ENCODE measurements around the gene FTO.

FTO gene

DNA sequence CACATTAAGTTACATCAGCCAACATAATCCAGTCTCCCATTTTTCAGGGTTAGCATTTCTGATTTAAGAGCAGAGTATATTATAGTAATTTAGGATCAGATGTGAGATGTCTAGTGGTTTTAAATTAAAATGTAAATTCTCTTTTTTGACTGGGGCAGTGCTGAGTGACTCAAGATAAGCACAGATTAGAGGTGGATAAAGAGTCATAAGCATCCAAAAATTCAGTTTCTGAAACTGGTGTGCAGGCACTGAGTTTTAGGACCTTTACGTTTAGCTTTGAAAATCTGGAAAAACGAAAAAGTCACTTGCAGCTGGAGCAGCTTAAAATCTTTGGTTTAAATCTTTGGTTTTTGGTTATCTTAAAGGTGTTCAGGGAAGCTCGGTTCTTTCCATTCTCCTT lies 190.7 kb downstream of the FTO start:
- H3K4me3 ChIP-seq (ENCODE audit: low read length), result no peak overlapping the region
- H3K9me3 ChIP-seq (ENCODE audit: control insufficient read depth, insufficient read depth, low read length), result no peaks in the 10 kb centered on the region
- no peak overlapping the region for H3K27ac ChIP-seq (ENCODE audit: low read length)
- DNase-seq (ENCODE audit: low read depth, low spot score), result no peak
- no peaks in the 10 kb centered on the region for H3K36me3 ChIP-seq (ENCODE audit: control insufficient read depth, insufficient read depth, low read length)
- H3K4me1 ChIP-seq (ENCODE audit: control insufficient read depth, insufficient read depth, low read length), result no peaks in the 10 kb centered on the region
- no peaks in the 10 kb centered on the region for H3K27me3 ChIP-seq (ENCODE audit: control insufficient read depth, insufficient read depth, low read length)
- no CpG with 5 or more reads among the region's 3 CpGs for WGBS (ENCODE audit: insufficient coverage, insufficient read length)

DNA sequence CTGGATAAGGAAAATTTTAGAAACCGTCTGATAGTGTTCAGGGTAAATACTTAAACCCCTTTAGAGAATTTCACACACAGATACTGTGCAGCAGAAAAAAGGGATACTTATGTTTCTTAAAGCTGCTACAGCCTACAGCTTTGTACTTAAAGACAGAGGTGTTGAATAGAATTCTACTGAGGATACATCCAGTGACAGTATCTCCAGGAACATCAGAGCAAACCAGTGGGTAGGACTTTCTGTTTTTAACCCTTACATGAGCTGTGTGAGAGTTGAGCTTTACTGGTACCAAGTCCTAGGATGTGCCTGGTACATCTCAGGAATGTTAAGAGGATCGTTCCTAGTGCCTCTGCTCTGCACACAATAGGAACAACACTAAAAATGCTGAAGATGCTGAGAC lies 191.5 kb downstream of the FTO start:
- no CpG with 5 or more reads among the region's 2 CpGs for WGBS (ENCODE audit: insufficient coverage, insufficient read length)
- Histone ChIP-seq H3K9me3 (ENCODE audit: control insufficient read depth, insufficient read depth, low read length) (no peaks in the 10 kb centered on the region), H3K27me3 (ENCODE audit: control insufficient read depth, insufficient read depth, low read length) (no peaks in the 10 kb centered on the region), H3K27ac (ENCODE audit: low read length) (no peak overlapping the region), H3K4me3 (ENCODE audit: low read length) (no peak overlapping the region), H3K36me3 (ENCODE audit: control insufficient read depth, insufficient read depth, low read length) (no peaks in the 10 kb centered on the region), H3K4me1 (ENCODE audit: control insufficient read depth, insufficient read depth, low read length) (no peaks in the 10 kb centered on the region)
- no peak for DNase-seq (ENCODE audit: low read depth, low spot score)

DNA sequence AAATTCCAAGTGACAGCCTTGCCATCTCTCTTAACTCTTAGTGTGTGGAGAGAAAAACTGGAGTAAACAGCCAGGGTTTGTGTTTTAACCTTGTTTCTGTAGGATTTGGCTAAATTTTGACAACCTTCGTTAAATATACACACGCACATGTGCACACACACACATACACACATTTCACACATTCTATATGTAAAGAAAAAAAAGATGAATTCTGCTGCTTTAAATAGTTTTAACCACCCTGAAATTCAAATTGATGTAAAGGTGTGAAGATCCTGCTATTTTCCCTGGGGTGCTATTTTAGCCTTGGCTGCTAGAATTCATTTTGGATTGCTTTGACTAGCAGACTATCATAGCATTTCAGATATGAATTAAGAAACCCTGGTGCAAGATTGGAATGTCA lies 191.9 kb downstream of the FTO start:
- no peaks in the 10 kb centered on the region for H3K36me3 ChIP-seq (ENCODE audit: control insufficient read depth, insufficient read depth, low read length)
- no CpG with 5 or more reads among the region's 2 CpGs for WGBS (ENCODE audit: insufficient coverage, insufficient read length)
- no peaks in the 10 kb centered on the region for H3K4me1 ChIP-seq (ENCODE audit: control insufficient read depth, insufficient read depth, low read length)
- H3K9me3 ChIP-seq (ENCODE audit: control insufficient read depth, insufficient read depth, low read length), result no peaks in the 10 kb centered on the region
- H3K4me3 ChIP-seq (ENCODE audit: low read length), result no peak overlapping the region
- DNase-seq (ENCODE audit: low read depth, low spot score), result no peak
- no peaks in the 10 kb centered on the region for H3K27me3 ChIP-seq (ENCODE audit: control insufficient read depth, insufficient read depth, low read length)
- H3K27ac ChIP-seq (ENCODE audit: low read length), result no peak overlapping the region

DNA sequence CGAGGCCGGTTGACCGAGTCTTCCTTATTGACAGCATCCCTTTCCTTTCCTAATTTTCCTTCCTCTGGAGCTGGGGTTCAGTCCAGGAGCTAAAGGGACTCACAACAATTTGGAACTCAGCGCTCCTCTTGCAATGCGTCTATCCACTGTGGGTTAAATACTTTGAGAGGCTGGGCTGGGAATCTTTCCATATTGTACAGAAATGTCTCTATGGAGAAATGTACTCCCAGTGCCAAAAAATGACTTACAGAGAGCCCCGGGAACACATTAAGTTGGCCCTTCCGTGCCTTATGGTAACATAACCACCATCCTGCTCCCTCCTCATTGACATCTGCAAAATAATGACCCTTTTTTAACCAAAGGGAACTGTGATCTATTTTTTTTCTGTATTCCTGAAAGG lies 192.8 kb downstream of the FTO start:
- no CpG with 5 or more reads among the region's 7 CpGs for WGBS (ENCODE audit: insufficient coverage, insufficient read length)
- Histone ChIP-seq H3K4me3 (ENCODE audit: low read length) (no peak overlapping the region), H3K9me3 (ENCODE audit: control insufficient read depth, insufficient read depth, low read length) (no peaks in the 10 kb centered on the region), H3K27me3 (ENCODE audit: control insufficient read depth, insufficient read depth, low read length) (no peaks in the 10 kb centered on the region), H3K36me3 (ENCODE audit: control insufficient read depth, insufficient read depth, low read length) (no peaks in the 10 kb centered on the region), H3K4me1 (ENCODE audit: control insufficient read depth, insufficient read depth, low read length) (no peaks in the 10 kb centered on the region), H3K27ac (ENCODE audit: low read length) (no peak overlapping the region)
- no peak for DNase-seq (ENCODE audit: low read depth, low spot score)

DNA sequence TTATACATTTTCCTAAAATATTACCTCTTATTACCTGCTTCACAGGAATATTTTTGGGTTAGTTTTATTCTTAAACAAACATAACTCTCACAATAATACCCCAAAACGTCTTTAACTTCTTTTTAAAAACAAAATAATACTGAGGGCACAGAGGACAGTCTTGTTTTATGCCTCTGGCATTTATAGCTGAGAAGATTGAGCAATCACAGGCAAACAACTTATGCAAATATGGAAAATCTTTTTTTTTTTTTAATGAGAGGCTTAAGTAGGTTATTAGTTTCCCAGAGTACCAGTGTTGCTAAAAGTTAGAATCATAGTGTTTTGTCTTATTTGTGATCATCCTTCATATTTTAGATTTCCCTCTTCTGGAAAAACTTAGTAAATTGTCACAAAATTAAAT lies 195.0 kb downstream of the FTO start:
- Histone ChIP-seq H3K9me3 (ENCODE audit: control insufficient read depth, insufficient read depth, low read length) (no peaks in the 10 kb centered on the region), H3K4me3 (ENCODE audit: low read length) (no peak overlapping the region), H3K36me3 (ENCODE audit: control insufficient read depth, insufficient read depth, low read length) (no peaks in the 10 kb centered on the region), H3K4me1 (ENCODE audit: control insufficient read depth, insufficient read depth, low read length) (no peaks in the 10 kb centered on the region), H3K27ac (ENCODE audit: low read length) (no peak overlapping the region), H3K27me3 (ENCODE audit: control insufficient read depth, insufficient read depth, low read length) (no peaks in the 10 kb centered on the region)
- WGBS (ENCODE audit: insufficient coverage, insufficient read length), result 100% methylated on average over 1 of the region's 1 CpG
- no peak for DNase-seq (ENCODE audit: low read depth, low spot score)

DNA sequence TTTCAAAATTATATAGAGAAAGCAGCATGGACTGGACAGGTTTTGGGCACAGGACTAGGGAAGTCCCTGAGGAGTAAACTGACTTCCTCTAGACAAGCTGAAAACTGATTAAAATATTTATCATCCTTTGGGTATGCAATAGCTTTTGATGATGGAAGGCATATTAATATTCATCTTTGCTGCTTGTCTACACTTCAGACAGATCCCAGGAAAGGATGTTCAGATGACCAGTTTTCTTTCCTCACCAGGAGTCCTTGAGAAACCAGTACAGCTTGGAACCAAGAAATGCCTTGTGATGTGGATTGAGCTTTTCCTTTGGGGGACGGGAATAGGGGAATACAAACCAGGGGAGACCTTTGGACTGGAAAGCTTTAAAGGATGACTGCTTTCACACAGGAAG lies 195.5 kb downstream of the FTO start:
- Histone ChIP-seq H3K9me3 (ENCODE audit: control insufficient read depth, insufficient read depth, low read length) (no peaks in the 10 kb centered on the region), H3K27ac (ENCODE audit: low read length) (no peak overlapping the region), H3K36me3 (ENCODE audit: control insufficient read depth, insufficient read depth, low read length) (no peaks in the 10 kb centered on the region; the same call in 1 of the 2 replicates), H3K4me3 (ENCODE audit: low read length) (no peak overlapping the region), H3K27me3 (ENCODE audit: control insufficient read depth, insufficient read depth, low read length) (no peaks in the 10 kb centered on the region), H3K4me1 (ENCODE audit: control insufficient read depth, insufficient read depth, low read length) (no peaks in the 10 kb centered on the region)
- no CpG with 5 or more reads among the region's 1 CpG for WGBS (ENCODE audit: insufficient coverage, insufficient read length)
- no peak for DNase-seq (ENCODE audit: low read depth, low spot score)

DNA sequence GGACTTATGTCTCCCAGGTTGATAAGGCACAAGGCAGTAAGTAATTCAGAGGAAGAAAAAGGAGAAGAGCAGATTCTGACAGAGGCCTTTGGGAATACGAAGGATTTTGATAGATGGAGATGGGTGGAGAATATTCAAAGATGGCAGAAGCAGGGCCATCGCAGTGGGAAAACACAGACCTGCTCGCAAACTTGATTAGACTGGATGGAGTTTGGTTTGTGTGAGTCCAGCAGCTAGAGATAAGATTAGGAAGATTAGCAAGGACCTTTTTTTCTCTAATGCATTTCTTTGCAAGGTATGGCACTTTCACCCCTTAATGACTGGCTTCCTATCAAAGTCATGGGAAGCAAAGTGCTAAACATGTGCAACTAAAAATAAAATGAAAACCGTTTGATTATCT lies 196.7 kb downstream of the FTO start:
- H3K4me1 ChIP-seq (ENCODE audit: control insufficient read depth, insufficient read depth, low read length), result no peaks in the 10 kb centered on the region

DNA sequence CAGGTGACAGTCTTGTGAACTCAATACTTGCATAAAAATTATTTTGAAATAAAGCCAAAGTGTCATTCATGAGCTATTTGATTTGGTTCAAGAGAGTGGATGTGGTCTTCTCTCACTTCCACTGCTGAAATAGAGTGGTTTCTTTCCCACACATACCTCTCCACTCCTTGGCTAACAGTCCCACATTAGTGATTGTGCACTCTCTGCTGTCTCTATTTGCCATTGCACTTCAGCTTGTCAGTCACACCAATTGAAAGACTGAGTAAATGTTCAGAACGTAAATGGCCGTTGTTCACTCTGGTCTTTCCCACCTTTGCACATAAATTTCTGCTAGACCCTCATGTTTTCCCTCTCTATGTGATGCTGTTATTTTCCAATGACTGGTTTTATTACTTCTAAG lies 197.5 kb downstream of the FTO start:
- Histone ChIP-seq H3K27me3 (ENCODE audit: control insufficient read depth, insufficient read depth, low read length) (no peaks in the 10 kb centered on the region), H3K36me3 (ENCODE audit: control insufficient read depth, insufficient read depth, low read length) (no peaks in the 10 kb centered on the region; the same call in 1 of the 2 replicates), H3K9me3 (ENCODE audit: control insufficient read depth, insufficient read depth, low read length) (no peaks in the 10 kb centered on the region), H3K27ac (ENCODE audit: low read length) (no peak overlapping the region), H3K4me1 (ENCODE audit: control insufficient read depth, insufficient read depth, low read length) (no peaks in the 10 kb centered on the region), H3K4me3 (ENCODE audit: low read length) (no peak overlapping the region)
- DNase-seq (ENCODE audit: low read depth, low spot score), result no peak
- no CpG with 5 or more reads among the region's 2 CpGs for WGBS (ENCODE audit: insufficient coverage, insufficient read length)

More for the DNA sequence above, 196.7 kb downstream of the FTO start:
- H3K9me3 ChIP-seq (ENCODE audit: control insufficient read depth, insufficient read depth, low read length), result no peaks in the 10 kb centered on the region
- no peaks in the 10 kb centered on the region; the same call in 1 of the 2 replicates for H3K36me3 ChIP-seq (ENCODE audit: control insufficient read depth, insufficient read depth, low read length)
- H3K27me3 ChIP-seq (ENCODE audit: control insufficient read depth, insufficient read depth, low read length), result no peaks in the 10 kb centered on the region
- H3K4me3 ChIP-seq (ENCODE audit: low read length), result no peak overlapping the region
- DNase-seq (ENCODE audit: low read depth, low spot score), result no peak
- no CpG with 5 or more reads among the region's 4 CpGs for WGBS (ENCODE audit: insufficient coverage, insufficient read length)
- no peak overlapping the region for H3K27ac ChIP-seq (ENCODE audit: low read length)

DNA sequence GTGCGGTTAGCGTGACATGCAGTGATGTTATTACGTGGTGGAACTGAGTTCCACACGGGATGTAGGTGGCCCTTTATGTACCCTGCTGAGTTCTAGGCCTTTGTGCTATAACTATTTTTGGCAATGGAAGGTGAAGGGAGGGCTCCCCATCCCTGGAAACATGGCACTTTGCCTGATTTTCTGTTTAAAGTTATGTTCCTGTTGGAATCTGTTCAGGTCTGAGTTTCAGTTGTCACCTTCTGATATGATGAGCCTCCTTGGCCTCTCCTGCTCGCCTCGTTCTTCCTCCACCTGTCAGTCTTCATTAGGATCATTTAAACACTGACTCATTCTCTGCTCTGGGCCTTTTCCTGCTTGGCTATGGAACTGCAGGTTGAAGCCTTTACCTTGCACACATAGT lies 200.6 kb downstream of the FTO start:
- no CpG with 5 or more reads among the region's 6 CpGs for WGBS (ENCODE audit: insufficient coverage, insufficient read length)
- DNase-seq (ENCODE audit: low read depth, low spot score), result no peak
- Histone ChIP-seq H3K4me1 (ENCODE audit: control insufficient read depth, insufficient read depth, low read length) (no peaks in the 10 kb centered on the region), H3K4me3 (ENCODE audit: low read length) (no peak overlapping the region), H3K27ac (ENCODE audit: low read length) (no peak overlapping the region), H3K9me3 (ENCODE audit: control insufficient read depth, insufficient read depth, low read length) (no peaks in the 10 kb centered on the region), H3K36me3 (ENCODE audit: control insufficient read depth, insufficient read depth, low read length) (no peaks in the 10 kb centered on the region; the same call in 1 of the 2 replicates), H3K27me3 (ENCODE audit: control insufficient read depth, insufficient read depth, low read length) (no peaks in the 10 kb centered on the region)

DNA sequence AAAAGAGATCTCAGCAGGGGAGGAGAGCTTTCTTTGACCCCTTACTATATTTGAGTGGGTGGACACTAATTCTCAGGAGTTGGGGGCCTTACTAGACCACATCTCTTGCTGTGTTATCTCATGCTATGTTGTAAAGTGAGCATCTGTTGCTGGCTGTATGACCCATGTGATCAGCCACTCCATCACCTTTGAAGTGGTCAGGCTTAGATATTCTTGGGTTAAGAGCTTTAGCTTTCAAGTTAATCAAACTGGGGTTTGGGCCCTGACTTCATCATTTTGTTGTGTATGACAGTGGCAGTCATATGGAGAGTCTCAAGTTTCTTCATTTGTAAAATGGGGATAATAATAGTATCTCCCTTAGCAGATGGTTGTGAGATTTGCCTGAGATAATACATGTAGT lies 201.1 kb downstream of the FTO start:
- no peaks in the 10 kb centered on the region for H3K4me1 ChIP-seq (ENCODE audit: control insufficient read depth, insufficient read depth, low read length)
- no peaks in the 10 kb centered on the region for H3K9me3 ChIP-seq (ENCODE audit: control insufficient read depth, insufficient read depth, low read length)
- no peak for DNase-seq (ENCODE audit: low read depth, low spot score)
- no peak overlapping the region for H3K4me3 ChIP-seq (ENCODE audit: low read length)
- H3K36me3 ChIP-seq (ENCODE audit: control insufficient read depth, insufficient read depth, low read length), result no peaks in the 10 kb centered on the region; the same call in 1 of the 2 replicates
- no peaks in the 10 kb centered on the region for H3K27me3 ChIP-seq (ENCODE audit: control insufficient read depth, insufficient read depth, low read length)
- no peak overlapping the region for H3K27ac ChIP-seq (ENCODE audit: low read length)

DNA sequence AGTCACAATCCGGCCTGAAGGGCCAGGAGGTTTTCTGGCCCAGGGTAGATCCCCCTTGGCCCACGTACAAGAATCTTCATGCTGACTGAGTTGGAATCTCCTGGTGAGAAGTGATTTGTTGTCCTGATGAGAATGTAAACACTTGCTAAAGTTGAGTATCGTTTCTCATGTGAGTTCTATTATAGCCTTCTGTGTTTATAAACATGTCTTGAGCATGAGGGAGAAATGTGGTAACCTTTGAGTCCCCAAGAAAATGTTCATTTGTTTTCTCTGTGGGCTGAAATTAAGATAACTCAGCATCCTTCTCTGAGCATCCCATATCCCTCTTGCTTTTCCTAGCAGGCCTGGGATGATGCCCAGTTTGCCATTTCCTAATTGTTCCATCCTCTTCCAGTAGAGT lies 204.8 kb downstream of the FTO start:
- no peak overlapping the region for H3K27ac ChIP-seq (ENCODE audit: low read length)
- WGBS (ENCODE audit: insufficient coverage, insufficient read length), result no CpG with 5 or more reads among the region's 3 CpGs
- H3K4me3 ChIP-seq (ENCODE audit: low read length), result no peak overlapping the region
- no peak for DNase-seq (ENCODE audit: low read depth, low spot score)
- no peaks in the 10 kb centered on the region for H3K4me1 ChIP-seq (ENCODE audit: control insufficient read depth, insufficient read depth, low read length)
- H3K27me3 ChIP-seq (ENCODE audit: control insufficient read depth, insufficient read depth, low read length), result no peaks in the 10 kb centered on the region
- H3K9me3 ChIP-seq (ENCODE audit: control insufficient read depth, insufficient read depth, low read length), result no peaks in the 10 kb centered on the region
- no peaks in the 10 kb centered on the region; the same call in 1 of the 2 replicates for H3K36me3 ChIP-seq (ENCODE audit: control insufficient read depth, insufficient read depth, low read length)

Measured in iPS DF 6.9 (cell line).